NB4 (cell line): Measurements from ENCODE around the gene GPC5.

Experiments used
- DNase-seq: peaks from one replicate; pipeline ENCODE4 v3.0.0; 2010; ENCODE audit warnings: low read depth
- H3K4me3 ChIP-seq: one replicate; pipeline ENCODE4 v1.5.1; 2011; ENCODE audit warnings: mild to moderate bottlenecking, low read depth, low read length, moderate library complexity
- CTCF ChIP-seq: IDR thresholded peaks from one replicate; pipeline ENCODE4 v1.5.1; 2012; ENCODE audit warnings: low read depth, low read length
- MAX ChIP-seq: IDR thresholded peaks from 2 replicates; pipeline ENCODE4 v1.6.1; 2011; ENCODE audit warnings: low read depth, low read length
- MYC ChIP-seq: IDR thresholded peaks from 2 replicates; pipeline ENCODE4 v1.6.1; 2011; ENCODE audit warnings: low read depth, low read length
- POLR2A ChIP-seq: IDR thresholded peaks from 2 replicates; pipeline ENCODE4 v1.6.1; 2011; ENCODE audit warnings: mild to moderate bottlenecking; ENCODE audit not compliant: insufficient read length; ENCODE audit errors: extremely low read depth

The GPC5 gene

GRCh38 chr13:92721620-92722019, 1323.2 kb downstream of the GPC5 start:
- TF ChIP-seq CTCF (no peak), MAX (no peak), POLR2A (no peak), MYC (no peak)
- H3K4me3 ChIP-seq: no peak overlapping the region
- DNase-seq: no peak

GRCh38 chr13:92727118-92727517, 1328.7 kb downstream of the GPC5 start:
- DNase-seq: no peak
- no peak overlapping the region for H3K4me3 ChIP-seq
- TF ChIP-seq CTCF (no peak), MAX (no peak), POLR2A (no peak), MYC (no peak)

- DNase-seq: no peak
- TF ChIP-seq MAX (no peak), MYC (no peak), POLR2A (no peak), CTCF (no peak)
- H3K4me3 ChIP-seq: no peak overlapping the region
These were observed 1335.6 kb downstream of the GPC5 start for GRCh38 chr13:92734068-92734467.

- TF ChIP-seq POLR2A (no peak), MYC (no peak), MAX (no peak), CTCF (no peak)
- no peak overlapping the region for H3K4me3 ChIP-seq
- DNase-seq: no peak
These were observed 1336.1 kb downstream of the GPC5 start for GRCh38 chr13:92734545-92734944.

- TF ChIP-seq CTCF (no peak), POLR2A (no peak), MAX (no peak), MYC (no peak)
These were observed 1337.5 kb downstream of the GPC5 start for GRCh38 chr13:92735909-92736308.

GRCh38 chr13:92739306-92739818, 1340.9 kb downstream of the GPC5 start:
- H3K4me3 ChIP-seq: no peak overlapping the region
- no peak for DNase-seq
- TF ChIP-seq CTCF (no peak), MYC (no peak)

More at GRCh38 chr13:92735909-92736308, 1337.5 kb downstream of the GPC5 start:
- DNase-seq: no peak
- H3K4me3 ChIP-seq: no peak overlapping the region
